HepG2 (cell line): Measurements from ENCODE around the gene TNRC18.

Experiments
- CTCF ChIP-seq: sonication (generic); formaldehyde crosslinking; IDR thresholded peaks from 2 replicates; pipeline ENCODE4 v1.5.0; 2020; ENCODE audit warnings: mild to moderate bottlenecking, missing genetic modification reagents, moderate library complexity
- RAD51 ChIP-seq: fragments of 450-650 bp; IDR thresholded peaks from 2 replicates; pipeline ENCODE4 v1.6.1; 2016; ENCODE audit warnings: borderline replicate concordance
- REST ChIP-seq, 2 experiments: IDR thresholded peaks; 2 replicates each; pipeline ENCODE4 v1.6.1; 2011 to 2012; ENCODE audit warnings: low read length in 2 of 2, borderline replicate concordance in 1 of 2, low read depth in 1 of 2, mild to moderate bottlenecking in 1 of 2, moderate library complexity in 1 of 2
- ZNF264 ChIP-seq: sonication (generic); formaldehyde crosslinking; IDR thresholded peaks from 2 replicates; pipeline ENCODE4 v1.4.0; 2020; ENCODE audit warnings: missing genetic modification reagents
- TF ChIP-seq, protein P1 (sequence below): sonication (generic); formaldehyde crosslinking; IDR thresholded peaks from 2 replicates; pipeline ENCODE4 v1.4.0; 2020; ENCODE audit warnings: missing genetic modification reagents, mild to moderate bottlenecking, borderline replicate concordance

DNA sequence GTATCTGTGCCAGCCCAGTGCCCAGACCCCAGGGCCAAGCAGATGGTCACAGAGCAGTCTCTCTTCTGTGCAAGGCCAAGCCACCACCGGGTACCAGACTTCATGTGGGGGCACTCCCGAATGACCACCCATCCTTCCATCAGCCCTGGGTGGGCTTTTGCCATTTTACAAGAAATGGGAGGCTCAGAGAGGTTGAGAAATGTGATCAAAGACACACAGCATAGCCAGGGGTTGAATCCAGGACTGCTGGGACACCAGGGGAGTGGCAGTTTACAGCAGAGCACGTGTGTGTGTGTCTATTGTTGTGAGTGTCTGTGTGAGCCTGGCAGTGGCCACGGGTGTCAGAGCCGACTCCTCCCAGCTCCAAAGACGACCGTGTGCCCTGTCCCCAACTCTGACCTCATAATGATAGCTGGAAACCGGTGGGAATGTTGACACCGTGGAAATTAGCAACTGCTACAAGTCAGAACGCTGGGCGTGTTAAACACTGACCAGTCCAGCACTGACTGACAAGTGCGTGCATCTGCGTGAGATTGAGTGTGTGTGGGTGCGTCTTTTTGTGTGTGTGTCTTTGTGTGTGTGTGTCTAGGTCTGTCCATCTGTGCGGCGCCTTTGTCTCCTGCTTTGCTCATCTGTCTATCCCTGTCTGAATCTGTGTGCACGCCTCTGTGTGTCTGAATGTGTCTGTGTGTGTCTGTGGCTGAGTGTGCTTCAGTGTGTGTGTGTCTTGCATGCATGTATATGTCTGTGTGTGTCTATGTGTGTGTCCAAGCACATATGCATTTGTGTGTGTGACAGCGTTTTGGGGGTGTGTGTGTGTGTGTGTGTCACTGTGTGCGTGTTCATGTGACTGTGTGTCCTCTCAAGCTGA lies 158.1 kb downstream of the TNRC18 start:
- no peak for TF ChIP-seq CTCF (CRISPR knock-in tag)
- TF ChIP-seq RAD51 = no peak
- TF ChIP-seq REST (IDR thresholded peaks at IDR 0.05; ENCODE audit: borderline replicate concordance in 1 of 2, low read depth in 1 of 2, low read length in 2 of 2) = no peak
- TF ChIP-seq, protein P1, sequence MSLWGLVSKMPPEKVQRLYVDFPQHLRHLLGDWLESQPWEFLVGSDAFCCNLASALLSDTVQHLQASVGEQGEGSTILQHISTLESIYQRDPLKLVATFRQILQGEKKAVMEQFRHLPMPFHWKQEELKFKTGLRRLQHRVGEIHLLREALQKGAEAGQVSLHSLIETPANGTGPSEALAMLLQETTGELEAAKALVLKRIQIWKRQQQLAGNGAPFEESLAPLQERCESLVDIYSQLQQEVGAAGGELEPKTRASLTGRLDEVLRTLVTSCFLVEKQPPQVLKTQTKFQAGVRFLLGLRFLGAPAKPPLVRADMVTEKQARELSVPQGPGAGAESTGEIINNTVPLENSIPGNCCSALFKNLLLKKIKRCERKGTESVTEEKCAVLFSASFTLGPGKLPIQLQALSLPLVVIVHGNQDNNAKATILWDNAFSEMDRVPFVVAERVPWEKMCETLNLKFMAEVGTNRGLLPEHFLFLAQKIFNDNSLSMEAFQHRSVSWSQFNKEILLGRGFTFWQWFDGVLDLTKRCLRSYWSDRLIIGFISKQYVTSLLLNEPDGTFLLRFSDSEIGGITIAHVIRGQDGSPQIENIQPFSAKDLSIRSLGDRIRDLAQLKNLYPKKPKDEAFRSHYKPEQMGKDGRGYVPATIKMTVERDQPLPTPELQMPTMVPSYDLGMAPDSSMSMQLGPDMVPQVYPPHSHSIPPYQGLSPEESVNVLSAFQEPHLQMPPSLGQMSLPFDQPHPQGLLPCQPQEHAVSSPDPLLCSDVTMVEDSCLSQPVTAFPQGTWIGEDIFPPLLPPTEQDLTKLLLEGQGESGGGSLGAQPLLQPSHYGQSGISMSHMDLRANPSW = no peak
- TF ChIP-seq ZNF264 (CRISPR knock-in tag) = no peak
